MM.1S (cell line): ENCODE results near the gene SOHLH2.

ENCODE experiments used
- DNase-seq: peaks from one replicate; pipeline ENCODE4 v3.0.0-alpha.2; 2015
- H2AFZ ChIP-seq: fragments of 300-600 bp; sonication (generic); 2 replicates; pipeline ENCODE4 v1.6.0; 2016; ENCODE audit warnings: antibody characterized with exemption, low read length
- H3F3A ChIP-seq: fragments of 300-600 bp; sonication (generic); 2 replicates; pipeline ENCODE4 v1.6.1; 2016; ENCODE audit warnings: mild to moderate bottlenecking, antibody characterized with exemption, low read length, moderate library complexity, mixed read lengths; ENCODE audit not compliant: insufficient read depth
- H3K27ac ChIP-seq: fragments of 300-600 bp; sonication (generic); 2 replicates; pipeline ENCODE4 v1.5.1; 2016; ENCODE audit warnings: mild to moderate bottlenecking, low read length
- H3K27me3 ChIP-seq: fragments of 300-600 bp; sonication (generic); replicated peaks from 2 replicates; pipeline ENCODE4 v1.6.0; 2016; ENCODE audit warnings: low read length; ENCODE audit not compliant: insufficient read depth
- H3K36me3 ChIP-seq: fragments of 300-600 bp; sonication (generic); replicated peaks from 2 replicates; pipeline ENCODE4 v1.6.1; 2016; ENCODE audit warnings: mild to moderate bottlenecking, low read length, mixed read lengths; ENCODE audit not compliant: insufficient read depth
- H3K4me1 ChIP-seq: fragments of 300-600 bp; sonication (generic); 2 replicates; pipeline ENCODE4 v1.6.1; 2016; ENCODE audit warnings: low read length, mixed read lengths
- H3K4me2 ChIP-seq: fragments of 300-600 bp; sonication (generic); 2 replicates; pipeline ENCODE4 v1.6.0; 2016; ENCODE audit warnings: low read depth, low read length
- H3K4me3 ChIP-seq: fragments of 300-600 bp; sonication (generic); 2 replicates; pipeline ENCODE4 v1.5.1; 2016; ENCODE audit warnings: low read length, mixed read lengths
- H3K79me2 ChIP-seq: fragments of 300-600 bp; sonication (generic); 2 replicates; pipeline ENCODE4 v1.6.1; 2016; ENCODE audit warnings: mixed run types, low read length, mixed read lengths
- H3K9ac ChIP-seq: fragments of 300-600 bp; sonication (generic); 2 replicates; pipeline ENCODE4 v1.6.1; 2016; ENCODE audit warnings: low read length, mixed read lengths
- H3K9me2 ChIP-seq: fragments of 300-600 bp; sonication (generic); replicated peaks from 2 replicates; pipeline ENCODE4 v1.6.1; 2016; ENCODE audit warnings: mild to moderate bottlenecking, low read length, mixed read lengths; ENCODE audit not compliant: insufficient read depth
- H3K9me3 ChIP-seq: fragments of 300-600 bp; sonication (generic); replicated peaks from 2 replicates; pipeline ENCODE4 v1.6.1; 2016; ENCODE audit warnings: mild to moderate bottlenecking, low read length, mixed read lengths; ENCODE audit not compliant: insufficient read depth
- H4K20me1 ChIP-seq: fragments of 300-600 bp; sonication (generic); 2 replicates; pipeline ENCODE4 v1.6.1; 2016; ENCODE audit warnings: mild to moderate bottlenecking, low read length, moderate library complexity, mixed read lengths; ENCODE audit not compliant: insufficient read depth
- EZH2 ChIP-seq: fragments of 300-600 bp; sonication (generic); optimal IDR thresholded peaks from 2 replicates; pipeline ENCODE3; 2017; ENCODE audit warnings: low read depth, mild to moderate bottlenecking, antibody characterized with exemption, low read length, mixed read lengths
- EZH2phosphoT487 ChIP-seq: fragments of 300-600 bp; sonication (generic); IDR thresholded peaks from 2 replicates; pipeline ENCODE4 v1.6.1; 2018; ENCODE audit warnings: antibody characterized with exemption, low read length
- TF ChIP-seq, protein P1 (sequence below): fragments of 300-600 bp; sonication (generic); IDR thresholded peaks from 2 replicates; pipeline ENCODE4 v1.5.1; 2016; ENCODE audit warnings: antibody characterized with exemption, low read length, mixed read lengths

SOHLH2 gene

DNA sequence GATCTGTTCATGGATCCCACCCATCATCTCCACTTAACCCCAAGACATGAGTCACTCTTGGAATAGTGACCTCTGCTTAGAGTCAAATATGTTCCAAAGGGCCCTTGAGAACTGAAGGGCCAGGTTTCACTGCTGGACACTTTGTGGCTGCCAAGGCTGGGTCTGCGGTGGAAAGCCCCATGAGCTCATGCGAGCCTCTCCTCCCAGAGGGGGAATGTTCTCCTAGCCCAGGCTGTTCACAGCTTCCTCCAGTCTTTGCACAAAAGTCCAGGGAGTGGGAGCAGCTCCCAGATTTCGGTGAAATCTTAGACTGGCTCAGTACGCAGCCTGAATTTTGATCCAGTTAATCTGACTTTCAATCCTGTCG, 82.4 kb downstream of the SOHLH2 start:
- no peak overlapping the region for H3K4me2 ChIP-seq
- no peaks in the 10 kb centered on the region for H3K4me1 ChIP-seq
- no peaks in the 10 kb centered on the region for H3K27me3 ChIP-seq
- H3K4me3 ChIP-seq: no peak overlapping the region
- H3K9ac ChIP-seq: no peak overlapping the region
- no peak overlapping the region for H2AFZ ChIP-seq
- H3K79me2 ChIP-seq: no peaks in the 10 kb centered on the region
- H3K9me2 ChIP-seq: no peaks in the 10 kb centered on the region
- TF ChIP-seq EZH2phosphoT487: no peak
- TF ChIP-seq, protein P1, sequence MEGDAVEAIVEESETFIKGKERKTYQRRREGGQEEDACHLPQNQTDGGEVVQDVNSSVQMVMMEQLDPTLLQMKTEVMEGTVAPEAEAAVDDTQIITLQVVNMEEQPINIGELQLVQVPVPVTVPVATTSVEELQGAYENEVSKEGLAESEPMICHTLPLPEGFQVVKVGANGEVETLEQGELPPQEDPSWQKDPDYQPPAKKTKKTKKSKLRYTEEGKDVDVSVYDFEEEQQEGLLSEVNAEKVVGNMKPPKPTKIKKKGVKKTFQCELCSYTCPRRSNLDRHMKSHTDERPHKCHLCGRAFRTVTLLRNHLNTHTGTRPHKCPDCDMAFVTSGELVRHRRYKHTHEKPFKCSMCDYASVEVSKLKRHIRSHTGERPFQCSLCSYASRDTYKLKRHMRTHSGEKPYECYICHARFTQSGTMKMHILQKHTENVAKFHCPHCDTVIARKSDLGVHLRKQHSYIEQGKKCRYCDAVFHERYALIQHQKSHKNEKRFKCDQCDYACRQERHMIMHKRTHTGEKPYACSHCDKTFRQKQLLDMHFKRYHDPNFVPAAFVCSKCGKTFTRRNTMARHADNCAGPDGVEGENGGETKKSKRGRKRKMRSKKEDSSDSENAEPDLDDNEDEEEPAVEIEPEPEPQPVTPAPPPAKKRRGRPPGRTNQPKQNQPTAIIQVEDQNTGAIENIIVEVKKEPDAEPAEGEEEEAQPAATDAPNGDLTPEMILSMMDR: no peak
- TF ChIP-seq EZH2: no peak
- no peaks in the 10 kb centered on the region for H3F3A ChIP-seq
- H3K9me3 ChIP-seq: no peaks in the 10 kb centered on the region
- no peak overlapping the region for H3K27ac ChIP-seq
- no peak for DNase-seq
- no peaks in the 10 kb centered on the region for H3K36me3 ChIP-seq
- H4K20me1 ChIP-seq: no peaks in the 10 kb centered on the region

GRCh38 chr13:36131222-36131930, 83.0 kb downstream of the SOHLH2 start, which contains the start of gene DCLK1:
Gene DCLK1, minus strand, starts transcription at chr13:36131382.
- no peak within 1 kb of the TSS for H3K4me2 ChIP-seq
- no peak within 1 kb of the TSS for H2AFZ ChIP-seq
- no peaks in the 10 kb centered on the region for H3K27me3 ChIP-seq

GRCh38 chr13:36130552-36131221, 83.7 kb downstream of the SOHLH2 start:
- Histone ChIP-seq H3K9ac (no peak overlapping the region), H4K20me1 (no peaks in the 10 kb centered on the region), H3K4me1 (no peaks in the 10 kb centered on the region), H3K79me2 (no peaks in the 10 kb centered on the region), H3K27me3 (no peaks in the 10 kb centered on the region), H3K27ac (no peak overlapping the region), H3K4me2 (no peak overlapping the region), H3F3A (no peaks in the 10 kb centered on the region), H3K9me2 (no peaks in the 10 kb centered on the region), H2AFZ (no peak overlapping the region), H3K36me3 (no peaks in the 10 kb centered on the region), H3K4me3 (no peak overlapping the region), H3K9me3 (no peaks in the 10 kb centered on the region)
- TF ChIP-seq EZH2 (no peak), EZH2phosphoT487 (no peak)
- TF ChIP-seq, protein P1: no peak
- no peak for DNase-seq

More at GRCh38 chr13:36131222-36131930, 83.0 kb downstream of the SOHLH2 start, which contains the start of gene DCLK1:
- H4K20me1 ChIP-seq: no peaks in the 10 kb centered on the region
- H3K9me2 ChIP-seq: no peaks in the 10 kb centered on the region
- H3K9ac ChIP-seq: no peak within 1 kb of the TSS
- H3K4me3 ChIP-seq: no peak within 1 kb of the TSS
- no peak for DNase-seq
- no peaks in the 10 kb centered on the region for H3F3A ChIP-seq
- no peaks in the 10 kb centered on the region for H3K79me2 ChIP-seq
- no peaks in the 10 kb centered on the region for H3K9me3 ChIP-seq
- H3K4me1 ChIP-seq: no peaks in the 10 kb centered on the region
- no peaks in the 10 kb centered on the region for H3K36me3 ChIP-seq
- TF ChIP-seq, protein P1: no peak
- no peak for TF ChIP-seq EZH2phosphoT487
- no peak for TF ChIP-seq EZH2
- no peak within 1 kb of the TSS for H3K27ac ChIP-seq
